ENCODE data around the gene DLGAP4.
A peak's percentile ranks its signal among the peaks of the same experiment; 100 is the strongest.

Gene DLGAP4

GRCh38 chr20:36525620-36526365 lies 219.7 kb downstream of the DLGAP4 start:
- DNase-seq (ENCODE audit: low spot score) (no peak), FAIRE-seq (no peak)

DNA sequence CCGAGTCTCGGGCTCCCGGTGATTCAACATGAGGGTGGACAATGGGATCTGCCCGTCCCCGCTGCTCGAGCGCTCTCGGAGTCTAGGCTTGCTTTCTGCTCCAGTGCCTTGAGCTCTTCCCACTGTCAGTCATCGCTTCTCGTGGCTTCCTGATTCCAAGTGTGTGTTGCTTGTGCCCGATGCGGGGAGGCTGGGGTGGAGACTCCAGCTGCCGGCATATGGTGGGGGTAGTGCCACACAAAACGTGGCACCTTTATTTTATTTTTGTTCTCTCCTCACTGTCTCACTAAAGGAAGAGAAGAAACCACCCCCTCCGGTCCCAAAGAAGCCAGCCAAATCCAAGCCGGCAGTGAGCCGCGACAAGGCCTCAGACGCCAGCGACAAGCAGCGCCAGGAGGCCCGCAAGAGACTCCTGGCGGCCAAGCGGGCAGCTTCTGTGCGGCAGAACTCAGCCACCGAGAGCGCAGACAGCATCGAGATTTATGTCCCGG lies 220.4 kb downstream of the DLGAP4 start:
- FAIRE-seq = no peak

DNA sequence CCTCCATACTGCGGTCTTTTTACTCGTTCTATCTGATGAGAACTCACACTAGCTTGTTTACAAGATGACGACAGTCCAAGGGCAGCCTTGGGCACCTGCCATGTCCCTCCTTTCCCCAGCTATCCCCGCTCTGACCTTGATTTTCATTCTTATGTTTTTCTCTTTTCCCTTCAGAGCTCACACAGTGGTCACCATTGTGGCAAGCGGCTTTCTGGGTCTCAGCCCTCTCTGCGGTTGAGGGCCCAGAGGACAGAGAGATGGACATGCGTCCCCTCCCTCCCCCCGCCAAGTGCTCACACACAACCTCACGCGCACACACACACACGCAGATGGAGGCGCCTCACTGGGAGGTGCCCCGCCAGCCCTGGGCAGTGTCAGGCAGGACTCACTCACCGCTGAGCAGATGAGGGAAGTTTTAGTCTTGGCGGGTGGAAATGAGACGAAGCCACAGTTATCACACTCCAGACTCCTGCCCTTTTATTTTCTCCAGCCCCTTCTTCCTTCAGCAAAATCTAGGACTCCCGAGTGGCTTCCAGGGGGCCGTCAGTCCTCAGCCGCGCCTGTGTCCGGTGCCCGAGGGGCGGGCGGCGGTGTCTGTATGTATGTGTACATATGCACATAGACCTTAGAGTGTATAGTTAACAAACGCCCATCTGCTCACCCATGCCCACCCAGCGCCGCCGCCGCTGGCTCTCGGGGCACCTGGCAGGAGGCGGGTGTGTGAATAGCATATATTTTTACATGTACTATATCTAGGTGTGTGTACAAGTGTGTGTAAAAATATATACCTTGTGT lies 221.4 kb downstream of the DLGAP4 start:
- no peak for DNase-seq (ENCODE audit: low spot score)
- no peak for FAIRE-seq

More for the DNA sequence above, 220.4 kb downstream of the DLGAP4 start:
- DNase-seq (ENCODE audit: low spot score) = no peak

DNA sequence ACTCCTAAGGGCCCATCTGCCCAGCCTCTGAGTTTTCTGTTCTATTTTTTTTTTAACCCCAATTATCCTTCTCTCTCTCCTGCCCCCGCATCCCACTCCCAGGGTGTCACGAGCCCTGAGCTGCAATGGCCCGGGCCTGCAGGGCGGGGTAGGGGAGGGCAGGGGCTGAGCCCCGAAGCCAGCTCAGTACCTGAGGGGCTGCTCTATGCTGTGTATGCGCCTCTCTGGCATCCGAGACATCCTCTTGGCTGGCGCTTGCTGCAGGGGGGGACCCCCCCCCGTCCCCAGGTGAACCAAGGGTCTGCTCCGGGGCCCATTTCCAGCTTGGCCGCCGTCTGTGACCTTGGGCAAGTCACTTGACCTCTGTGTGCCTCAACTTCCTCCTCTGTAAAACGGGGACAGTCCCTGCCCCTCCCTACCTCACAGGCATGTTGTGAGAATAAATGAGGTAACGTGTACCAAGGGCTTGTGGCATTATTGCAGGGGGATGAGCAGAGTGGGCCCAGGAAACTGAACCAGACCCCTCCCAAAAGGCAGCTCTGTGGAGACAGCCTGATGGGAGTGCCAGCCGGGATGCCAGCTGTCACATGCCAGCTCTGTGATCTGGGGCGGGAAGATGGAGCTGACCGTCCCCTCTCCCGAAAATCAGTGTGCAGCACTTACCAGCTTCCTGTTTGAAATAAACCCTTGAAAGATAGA lies 222.2 kb downstream of the DLGAP4 start:
- FAIRE-seq = no peak

DNA sequence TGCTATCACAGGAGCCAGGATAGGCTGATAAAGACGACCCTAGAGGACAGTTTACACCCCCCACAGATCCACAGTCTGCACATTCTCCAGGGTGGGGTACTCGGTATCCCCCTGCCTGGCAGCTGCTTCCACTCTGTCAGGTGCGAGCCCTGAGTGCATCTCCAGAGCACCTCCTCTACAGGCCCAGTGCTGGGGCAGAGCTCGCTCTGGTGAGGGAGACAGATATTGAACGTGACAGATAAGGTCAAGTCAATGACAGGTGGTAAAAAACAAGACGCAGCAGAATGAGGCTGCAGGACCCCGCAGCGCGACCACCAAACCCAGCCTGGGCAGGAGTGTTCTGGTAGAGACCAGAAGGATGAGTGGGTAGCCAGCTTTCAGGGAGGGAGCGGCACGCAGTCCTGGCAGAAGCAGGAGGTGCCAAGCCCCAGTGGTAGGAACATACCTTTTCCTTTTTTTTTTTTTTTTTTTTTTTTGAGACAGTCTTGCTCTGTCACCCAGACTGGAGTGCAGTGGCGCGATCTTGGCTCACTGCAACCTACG lies 222.8 kb downstream of the DLGAP4 start:
- DNase-seq (ENCODE audit: low spot score) (no peak), FAIRE-seq (no peak)

More for the DNA sequence above, 222.2 kb downstream of the DLGAP4 start:
- no peak for DNase-seq (ENCODE audit: low spot score)

DNA sequence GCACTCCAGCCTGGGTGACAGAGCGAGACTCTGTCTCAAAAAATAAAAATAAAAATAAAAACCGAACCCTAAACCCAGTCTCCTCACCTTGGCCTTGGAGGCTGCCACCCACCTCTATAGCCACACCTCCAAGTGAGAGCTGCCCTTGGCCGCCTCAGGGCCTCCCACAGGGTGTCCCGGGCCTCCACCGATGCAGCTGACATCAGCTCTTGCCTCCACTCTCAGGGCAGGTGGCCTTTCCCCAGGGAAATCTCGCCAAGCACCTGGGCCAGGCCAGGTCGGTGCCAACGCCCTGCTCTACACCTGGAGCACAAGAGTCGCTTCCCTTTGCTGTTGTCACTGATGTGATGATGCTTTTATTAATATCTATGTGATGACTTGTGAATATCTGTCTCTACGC lies 226.2 kb downstream of the DLGAP4 start:
- FAIRE-seq = no peak
- DNase-seq (ENCODE audit: low spot score) = no peak

- FAIRE-seq (no peak), DNase-seq (ENCODE audit: low spot score) (no peak)
Measured at GRCh38 chr20:36532822-36533221, 226.7 kb downstream of the DLGAP4 start.

GRCh38 chr20:36538026-36538722 lies 232.0 kb downstream of the DLGAP4 start:
- DNase-seq (ENCODE audit: low spot score) (no peak), FAIRE-seq (no peak)

DNA sequence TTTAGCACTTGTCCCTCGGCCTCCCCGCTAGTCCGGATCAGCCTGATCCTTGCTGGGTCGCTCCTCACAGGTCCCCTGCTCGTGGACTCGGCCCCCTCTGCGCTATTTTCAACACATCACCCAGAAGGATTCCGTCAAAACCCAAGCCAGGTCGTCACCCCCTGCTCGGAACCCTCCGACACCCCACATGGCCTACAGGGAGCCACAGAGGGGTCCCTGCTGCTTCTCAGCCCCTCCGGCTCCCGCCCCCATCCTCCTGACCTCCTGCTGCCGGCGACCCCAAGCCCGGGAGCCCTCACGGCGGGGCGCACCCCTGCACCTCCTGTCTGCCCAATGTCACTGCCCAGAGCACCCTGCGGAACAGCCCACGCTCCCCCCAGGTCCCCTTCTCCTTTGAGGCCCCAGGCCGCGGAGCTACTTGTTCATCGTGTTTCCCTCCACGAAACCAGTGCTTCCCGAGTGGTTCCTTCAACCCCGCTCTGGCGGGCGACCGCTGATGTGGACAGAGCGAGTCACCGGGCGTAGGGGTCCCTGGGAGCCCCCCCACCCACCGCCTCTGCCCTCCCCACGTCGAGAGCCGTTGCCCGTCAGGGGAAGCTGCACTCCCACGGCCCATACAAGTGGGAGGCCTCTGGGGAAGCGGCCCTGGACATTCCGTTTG lies 234.5 kb downstream of the DLGAP4 start:
- DNase-seq (ENCODE audit: low spot score) = no peak
- FAIRE-seq = no peak

DNA sequence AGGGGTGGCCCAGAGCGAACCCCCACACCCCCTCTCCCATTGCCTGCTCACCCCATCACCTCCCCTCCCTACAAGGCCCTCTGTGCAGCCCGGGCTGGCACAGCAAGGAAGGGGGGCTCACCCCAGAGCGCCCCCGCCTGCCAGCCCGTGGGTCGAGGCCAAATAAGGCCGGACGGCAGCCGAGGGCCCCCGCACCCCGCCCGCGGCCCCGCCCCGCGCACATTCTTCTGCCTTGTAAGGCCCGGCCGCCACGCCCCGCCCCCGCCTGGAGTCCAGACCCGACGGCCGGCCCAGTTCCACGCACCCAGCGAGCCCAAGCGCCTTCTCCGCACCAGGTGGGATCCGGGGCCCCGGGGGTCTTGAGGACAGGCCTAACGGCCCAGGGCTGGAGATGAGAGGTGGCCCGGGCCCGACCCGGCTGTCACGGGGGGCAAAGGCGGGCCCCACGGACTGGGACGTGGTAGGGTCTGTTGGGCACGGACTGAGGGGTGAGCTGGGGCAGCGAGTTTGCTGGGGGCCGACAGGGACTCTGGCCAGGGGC lies 235.2 kb downstream of the DLGAP4 start, which contains the start of gene MYL9:
TSS of gene MYL9 (plus strand) at position 293 of the 541 bp plus-strand sequence. CDS start 3,366 bp downstream, outside the sequence.
- FAIRE-seq = no peak

DNA sequence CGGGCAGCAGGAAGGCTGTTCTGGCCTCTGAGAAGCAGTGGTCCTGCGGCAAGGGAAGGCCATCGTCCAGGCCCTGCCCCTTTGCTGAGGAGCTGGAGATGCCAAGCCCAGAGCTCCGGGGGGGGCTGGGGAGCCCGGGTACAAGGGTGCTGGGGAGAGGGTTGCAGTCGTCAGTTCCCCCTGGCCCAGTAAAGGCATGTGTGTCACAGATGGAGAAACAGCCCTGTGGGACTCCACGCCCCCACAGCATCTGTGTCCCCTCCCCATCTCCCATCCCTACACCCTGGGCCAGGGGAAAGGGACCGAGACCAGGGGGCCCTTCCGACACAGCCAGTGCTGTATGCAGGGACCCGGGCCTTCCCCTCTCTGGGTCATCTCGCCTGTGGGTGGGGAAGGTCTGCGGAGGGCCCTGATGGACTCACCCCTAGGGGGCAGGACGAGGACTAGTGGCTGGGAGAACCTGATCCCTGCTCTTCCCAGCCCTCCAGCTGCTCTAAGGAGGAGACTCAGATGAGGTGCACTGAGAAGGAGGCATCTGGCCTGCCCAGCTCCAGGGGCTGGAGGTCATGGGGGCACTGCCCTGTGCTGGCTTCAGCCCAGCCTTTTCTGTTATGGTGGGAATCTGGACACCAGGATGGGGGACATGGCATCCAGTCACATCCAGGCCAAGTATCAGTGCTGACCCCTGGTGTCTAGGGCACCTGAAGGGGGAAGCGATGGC lies 235.8 kb downstream of the DLGAP4 start:
- FAIRE-seq (no peak), DNase-seq (ENCODE audit: low spot score) (peak; percentile 32)

More for the DNA sequence above, 235.2 kb downstream of the DLGAP4 start, which contains the start of gene MYL9:
- DNase-seq (ENCODE audit: low spot score) = peak; percentile 34

DNA sequence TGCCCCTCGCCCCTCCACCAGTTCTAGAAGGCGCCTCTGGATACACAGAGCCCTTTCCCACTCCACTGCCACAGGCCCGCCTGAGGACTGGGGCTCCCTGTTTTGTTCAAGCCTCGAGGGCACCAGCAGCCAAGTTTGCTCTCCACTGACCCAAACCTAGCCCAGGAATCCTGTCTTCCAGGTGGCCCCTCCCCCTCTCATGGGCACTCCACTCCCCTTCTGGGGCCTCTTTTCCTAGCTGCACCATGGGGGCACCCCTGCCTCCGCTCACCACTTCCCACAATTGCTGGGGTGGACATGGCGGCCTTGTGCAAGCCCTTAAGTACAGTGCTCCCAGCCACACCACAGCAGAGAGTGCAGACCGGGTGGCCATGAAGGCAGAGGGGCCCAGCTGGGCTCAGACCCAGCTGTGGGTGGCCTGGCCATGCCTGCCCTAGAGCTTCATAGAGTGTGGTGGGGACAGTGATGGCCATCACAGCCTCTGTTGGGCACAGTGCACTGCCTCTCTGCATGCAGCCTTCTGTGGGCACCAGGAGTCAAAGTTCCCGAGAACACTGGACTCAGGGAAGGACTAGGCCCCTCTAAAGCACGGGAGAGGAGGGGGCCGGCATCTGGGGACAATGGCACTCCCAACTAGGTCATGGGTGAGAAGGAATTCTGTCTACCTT lies 236.5 kb downstream of the DLGAP4 start:
- FAIRE-seq = no peak

DNA sequence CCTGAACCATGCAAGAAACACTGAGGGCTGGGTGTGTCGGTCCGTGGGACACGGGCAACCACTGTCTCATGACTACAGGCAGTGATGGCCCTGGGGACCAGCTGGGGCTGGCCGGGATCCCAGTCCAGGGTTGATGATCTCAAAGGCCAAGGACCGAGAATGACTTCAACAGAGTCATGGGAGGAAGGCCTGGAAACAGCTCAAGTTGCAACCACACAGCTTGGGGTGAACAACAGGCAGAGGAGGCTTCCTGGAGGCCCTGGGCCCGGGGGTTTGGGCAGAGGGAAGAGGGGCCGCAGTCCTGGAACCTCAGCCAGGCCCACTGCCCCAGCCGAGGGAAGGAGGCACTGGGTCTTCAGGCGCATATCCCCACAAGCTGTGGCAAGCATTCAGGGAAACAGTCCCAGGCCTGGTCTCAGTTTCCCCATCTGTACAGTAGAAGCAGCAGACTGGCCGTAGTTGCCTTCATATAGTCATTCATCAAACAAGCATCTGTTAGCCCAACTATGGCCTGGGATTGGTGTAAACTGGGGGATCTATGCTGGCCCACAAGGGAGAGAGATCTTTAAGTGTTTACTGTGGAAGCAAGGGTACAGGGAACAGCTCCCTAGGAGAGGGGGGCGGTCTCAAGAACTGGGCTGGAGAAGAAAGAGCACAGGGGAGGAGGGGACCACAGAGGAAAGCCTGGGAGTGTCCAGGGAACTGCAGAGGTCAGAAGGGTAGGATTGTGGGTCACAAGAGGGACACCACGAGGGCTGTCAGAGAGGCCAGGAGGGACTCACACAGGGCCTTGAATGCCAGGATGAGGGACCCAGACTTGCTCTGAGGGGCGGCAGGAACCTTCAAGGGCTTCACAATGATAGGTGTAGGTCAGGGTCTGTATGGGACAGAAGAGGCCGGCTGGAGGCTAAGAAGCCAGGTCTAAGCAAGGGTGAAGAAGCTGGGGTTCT lies 237.3 kb downstream of the DLGAP4 start:
- DNase-seq (ENCODE audit: low spot score) (peak; percentile 29), FAIRE-seq (no peak)

More for the DNA sequence above, 236.5 kb downstream of the DLGAP4 start:
- no peak for DNase-seq (ENCODE audit: low spot score)

GRCh38 chr20:36544134-36545018 lies 238.2 kb downstream of the DLGAP4 start:
- peak; percentile 54 for FAIRE-seq
- DNase-seq (ENCODE audit: low spot score) = peak; percentile 69

DNA sequence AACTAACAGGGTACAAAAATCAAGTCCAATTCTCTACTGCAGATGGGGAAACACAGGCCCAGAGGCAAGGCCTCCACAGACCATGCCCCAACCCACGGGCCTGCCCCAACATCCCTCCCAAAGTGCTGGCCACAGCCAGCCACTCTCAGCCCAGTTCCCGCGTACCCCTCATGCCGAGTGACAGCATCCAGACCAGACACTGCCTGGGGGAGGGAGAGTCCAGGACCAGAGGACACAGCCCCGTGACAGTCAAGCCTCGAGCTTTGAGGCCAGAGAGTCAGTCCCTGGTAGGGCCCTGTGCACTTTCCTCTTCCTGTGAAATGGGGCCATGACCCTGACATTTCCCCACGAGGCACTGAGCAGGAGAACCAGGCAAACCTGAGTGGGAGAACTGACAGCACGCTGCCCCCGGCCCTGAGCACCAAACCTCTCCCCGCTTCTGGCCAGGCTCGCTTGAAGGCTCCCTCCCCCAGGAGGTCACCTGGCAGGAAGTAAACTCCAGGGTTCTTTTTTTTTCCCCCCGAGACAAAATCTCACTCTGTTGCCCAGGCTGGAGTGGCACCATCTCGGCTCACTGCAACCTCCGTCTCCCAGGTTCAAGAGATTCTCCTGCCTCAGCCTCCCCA lies 240.1 kb downstream of the DLGAP4 start:
- DNase-seq (ENCODE audit: low spot score) = no peak
- no peak for FAIRE-seq
